ENCODE data around the gene ANXA4. TPM values are rescaled to one million over a fixed set of nuclear protein-coding genes. Genes with fewer than 3 reads are reported as not detected.

The ANXA4 gene
- total and polyA plus RNA-seq, 2 experiments from 2014 or later, result 6.7 to 11.5 TPM

DNA sequence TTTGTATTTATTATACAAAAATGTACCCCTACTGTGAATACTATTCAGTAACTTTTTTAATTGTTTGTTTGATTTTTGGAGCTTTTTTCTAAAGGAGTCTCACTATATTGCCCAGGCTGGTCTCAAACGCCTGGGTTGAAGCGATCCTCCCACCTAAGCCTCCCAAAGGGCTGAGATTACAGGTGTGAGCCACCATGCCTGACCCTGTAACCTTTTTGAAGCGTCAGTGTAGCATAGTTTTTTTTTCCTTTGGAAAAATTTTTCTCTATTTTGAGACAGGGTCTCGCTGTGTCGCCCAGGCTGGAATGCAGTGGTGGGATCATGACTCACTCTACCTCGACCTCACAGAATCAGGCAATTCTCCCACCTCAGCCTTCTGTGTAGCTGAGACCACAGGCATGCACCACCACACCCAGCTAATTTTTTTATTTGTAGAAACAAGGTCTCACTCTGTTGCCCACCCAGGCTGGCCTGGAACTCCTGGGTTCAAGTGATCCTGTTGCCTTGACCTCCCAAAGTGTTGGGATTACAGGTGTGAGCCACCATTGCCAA lies 89.5 kb downstream of the ANXA4 start (continued):
- TF ChIP-seq, protein P1, sequence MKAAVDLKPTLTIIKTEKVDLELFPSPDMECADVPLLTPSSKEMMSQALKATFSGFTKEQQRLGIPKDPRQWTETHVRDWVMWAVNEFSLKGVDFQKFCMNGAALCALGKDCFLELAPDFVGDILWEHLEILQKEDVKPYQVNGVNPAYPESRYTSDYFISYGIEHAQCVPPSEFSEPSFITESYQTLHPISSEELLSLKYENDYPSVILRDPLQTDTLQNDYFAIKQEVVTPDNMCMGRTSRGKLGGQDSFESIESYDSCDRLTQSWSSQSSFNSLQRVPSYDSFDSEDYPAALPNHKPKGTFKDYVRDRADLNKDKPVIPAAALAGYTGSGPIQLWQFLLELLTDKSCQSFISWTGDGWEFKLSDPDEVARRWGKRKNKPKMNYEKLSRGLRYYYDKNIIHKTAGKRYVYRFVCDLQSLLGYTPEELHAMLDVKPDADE (IDR thresholded peaks at IDR 0.05), result no peak
- no peak for TF ChIP-seq NANOG (IDR thresholded peaks at IDR 0.05; ENCODE audit: borderline replicate concordance)

GRCh38 chr2:69833752-69834151 lies 91.8 kb downstream of the ANXA4 start:
- Mint-ChIP-seq H3K4me1 (peaks cover 12% of the 10 kb centered on the region), H3K27ac (no peak overlapping the region), H3K9me3 (no peaks in the 10 kb centered on the region)
- TF ChIP-seq, protein P2, sequence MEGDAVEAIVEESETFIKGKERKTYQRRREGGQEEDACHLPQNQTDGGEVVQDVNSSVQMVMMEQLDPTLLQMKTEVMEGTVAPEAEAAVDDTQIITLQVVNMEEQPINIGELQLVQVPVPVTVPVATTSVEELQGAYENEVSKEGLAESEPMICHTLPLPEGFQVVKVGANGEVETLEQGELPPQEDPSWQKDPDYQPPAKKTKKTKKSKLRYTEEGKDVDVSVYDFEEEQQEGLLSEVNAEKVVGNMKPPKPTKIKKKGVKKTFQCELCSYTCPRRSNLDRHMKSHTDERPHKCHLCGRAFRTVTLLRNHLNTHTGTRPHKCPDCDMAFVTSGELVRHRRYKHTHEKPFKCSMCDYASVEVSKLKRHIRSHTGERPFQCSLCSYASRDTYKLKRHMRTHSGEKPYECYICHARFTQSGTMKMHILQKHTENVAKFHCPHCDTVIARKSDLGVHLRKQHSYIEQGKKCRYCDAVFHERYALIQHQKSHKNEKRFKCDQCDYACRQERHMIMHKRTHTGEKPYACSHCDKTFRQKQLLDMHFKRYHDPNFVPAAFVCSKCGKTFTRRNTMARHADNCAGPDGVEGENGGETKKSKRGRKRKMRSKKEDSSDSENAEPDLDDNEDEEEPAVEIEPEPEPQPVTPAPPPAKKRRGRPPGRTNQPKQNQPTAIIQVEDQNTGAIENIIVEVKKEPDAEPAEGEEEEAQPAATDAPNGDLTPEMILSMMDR (conservative IDR thresholded peaks at IDR 0.05; ENCODE audit: low read depth in 2 of 2), result no peak
- TF ChIP-seq, protein P1 (IDR thresholded peaks at IDR 0.05), result no peak
- TF ChIP-seq STAT1 (IDR thresholded peaks at IDR 0.05; ENCODE audit: unreplicated experiment), result no peak
- TF ChIP-seq EZH2phosphoT487 (IDR thresholded peaks at IDR 0.05; ENCODE audit: unreplicated experiment), result no peak
- TF ChIP-seq, protein P3, sequence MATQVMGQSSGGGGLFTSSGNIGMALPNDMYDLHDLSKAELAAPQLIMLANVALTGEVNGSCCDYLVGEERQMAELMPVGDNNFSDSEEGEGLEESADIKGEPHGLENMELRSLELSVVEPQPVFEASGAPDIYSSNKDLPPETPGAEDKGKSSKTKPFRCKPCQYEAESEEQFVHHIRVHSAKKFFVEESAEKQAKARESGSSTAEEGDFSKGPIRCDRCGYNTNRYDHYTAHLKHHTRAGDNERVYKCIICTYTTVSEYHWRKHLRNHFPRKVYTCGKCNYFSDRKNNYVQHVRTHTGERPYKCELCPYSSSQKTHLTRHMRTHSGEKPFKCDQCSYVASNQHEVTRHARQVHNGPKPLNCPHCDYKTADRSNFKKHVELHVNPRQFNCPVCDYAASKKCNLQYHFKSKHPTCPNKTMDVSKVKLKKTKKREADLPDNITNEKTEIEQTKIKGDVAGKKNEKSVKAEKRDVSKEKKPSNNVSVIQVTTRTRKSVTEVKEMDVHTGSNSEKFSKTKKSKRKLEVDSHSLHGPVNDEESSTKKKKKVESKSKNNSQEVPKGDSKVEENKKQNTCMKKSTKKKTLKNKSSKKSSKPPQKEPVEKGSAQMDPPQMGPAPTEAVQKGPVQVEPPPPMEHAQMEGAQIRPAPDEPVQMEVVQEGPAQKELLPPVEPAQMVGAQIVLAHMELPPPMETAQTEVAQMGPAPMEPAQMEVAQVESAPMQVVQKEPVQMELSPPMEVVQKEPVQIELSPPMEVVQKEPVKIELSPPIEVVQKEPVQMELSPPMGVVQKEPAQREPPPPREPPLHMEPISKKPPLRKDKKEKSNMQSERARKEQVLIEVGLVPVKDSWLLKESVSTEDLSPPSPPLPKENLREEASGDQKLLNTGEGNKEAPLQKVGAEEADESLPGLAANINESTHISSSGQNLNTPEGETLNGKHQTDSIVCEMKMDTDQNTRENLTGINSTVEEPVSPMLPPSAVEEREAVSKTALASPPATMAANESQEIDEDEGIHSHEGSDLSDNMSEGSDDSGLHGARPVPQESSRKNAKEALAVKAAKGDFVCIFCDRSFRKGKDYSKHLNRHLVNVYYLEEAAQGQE (IDR thresholded peaks at IDR 0.05; ENCODE audit: unreplicated experiment), result no peak
- TF ChIP-seq POLR2AphosphoS5 (IDR thresholded peaks at IDR 0.05; ENCODE audit: low read depth), result no peak
- no peak for TF ChIP-seq JUNB (IDR thresholded peaks at IDR 0.05; ENCODE audit: unreplicated experiment)
- no peak for TF ChIP-seq ZNF114 (CRISPR knock-in tag; IDR thresholded peaks at IDR 0.05)
- no peak for TF ChIP-seq NANOG (IDR thresholded peaks at IDR 0.05; ENCODE audit: borderline replicate concordance)
- no peak for TF ChIP-seq EZH2 (IDR thresholded peaks at IDR 0.05; ENCODE audit: low read depth, unreplicated experiment)
- TF ChIP-seq ZNF462 (CRISPR knock-in tag; IDR thresholded peaks at IDR 0.05), result no peak

More at GRCh38 chr2:69833752-69834151, 91.8 kb downstream of the ANXA4 start:
- no peak for ATAC-seq
- H4K20me1 ChIP-seq (replicated peaks; ENCODE audit: insufficient read depth), result peaks cover 20% of the 10 kb centered on the region
- no peaks in the 10 kb centered on the region for H3F3A ChIP-seq (replicated peaks; ENCODE audit: low read depth)
- no peak for DNase-seq (ENCODE audit: low spot score)
- H2AFZ ChIP-seq, result no peak overlapping the region
- no peaks in the 10 kb centered on the region for H3K27me3 ChIP-seq (ENCODE audit: insufficient read depth)
- H3K27ac ChIP-seq (ENCODE audit: low read depth), result no peak overlapping the region
- no peaks in the 10 kb centered on the region for H3K9me2 ChIP-seq (ENCODE audit: insufficient read depth)
- peaks cover 8% of the 10 kb centered on the region for H3K27me3 Mint-ChIP-seq (ENCODE audit: insufficient read depth, low read depth, poor library complexity)
- peaks cover 10% of the 10 kb centered on the region; the same call in 1 of the 2 replicates for H3K36me3 ChIP-seq (ENCODE audit: insufficient read depth)
- H3K4me3 ChIP-seq, result no peak overlapping the region
- H3K4me2 ChIP-seq, result no peak overlapping the region
- peaks cover 9% of the 10 kb centered on the region for H3K4me1 ChIP-seq (ENCODE audit: insufficient read depth)
- H3K79me2 ChIP-seq (replicated peaks; ENCODE audit: insufficient read depth), result peaks cover 76% of the 10 kb centered on the region
- H3K4me3 Mint-ChIP-seq, result no peak overlapping the region
- H3K36me3 Mint-ChIP-seq (ENCODE audit: low read depth), result peaks cover 5% of the 10 kb centered on the region; the same call in 2 of the 3 replicates
